Measurements from ENCODE around the gene KIF20B.

KIF20B gene

DNA sequence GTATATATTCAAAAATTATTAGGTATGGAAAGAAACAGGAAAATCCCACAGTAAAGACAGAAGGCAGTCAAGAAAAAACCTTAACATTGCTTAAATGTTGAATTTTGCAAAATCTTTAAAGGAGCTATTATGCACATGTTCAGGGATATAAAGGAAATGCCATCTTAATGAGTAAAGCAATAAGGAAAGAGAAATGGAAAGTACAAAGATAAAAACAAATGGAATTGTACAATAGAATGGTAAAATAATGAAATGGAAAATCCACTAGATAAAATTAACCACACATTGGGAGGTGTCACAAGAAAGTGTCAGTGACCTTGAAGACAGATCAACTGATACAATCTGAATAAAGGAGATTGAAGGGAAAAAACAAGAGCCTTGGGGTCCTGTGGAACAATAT is 82.0 kb downstream of the KIF20B start:
- DNase-seq (ENCODE audit: low read depth in 2 of 2) = peak; percentile 21 to 51
- no peak overlapping the region for H3K4me3 ChIP-seq (replicated peaks in 1 of 2; ENCODE audit: low read depth in 2 of 2, low read length in 2 of 2)
- no peak for TF ChIP-seq CTCF (IDR thresholded peaks at IDR 0.05; ENCODE audit: low read depth, low read length)

- no peak for TF ChIP-seq CTCF (IDR thresholded peaks at IDR 0.05; ENCODE audit: low read depth, low read length)
- no peak for DNase-seq (ENCODE audit: low read depth in 2 of 2)
Measured at GRCh38 chr10:89785095-89785494, 83.7 kb downstream of the KIF20B start.

DNA sequence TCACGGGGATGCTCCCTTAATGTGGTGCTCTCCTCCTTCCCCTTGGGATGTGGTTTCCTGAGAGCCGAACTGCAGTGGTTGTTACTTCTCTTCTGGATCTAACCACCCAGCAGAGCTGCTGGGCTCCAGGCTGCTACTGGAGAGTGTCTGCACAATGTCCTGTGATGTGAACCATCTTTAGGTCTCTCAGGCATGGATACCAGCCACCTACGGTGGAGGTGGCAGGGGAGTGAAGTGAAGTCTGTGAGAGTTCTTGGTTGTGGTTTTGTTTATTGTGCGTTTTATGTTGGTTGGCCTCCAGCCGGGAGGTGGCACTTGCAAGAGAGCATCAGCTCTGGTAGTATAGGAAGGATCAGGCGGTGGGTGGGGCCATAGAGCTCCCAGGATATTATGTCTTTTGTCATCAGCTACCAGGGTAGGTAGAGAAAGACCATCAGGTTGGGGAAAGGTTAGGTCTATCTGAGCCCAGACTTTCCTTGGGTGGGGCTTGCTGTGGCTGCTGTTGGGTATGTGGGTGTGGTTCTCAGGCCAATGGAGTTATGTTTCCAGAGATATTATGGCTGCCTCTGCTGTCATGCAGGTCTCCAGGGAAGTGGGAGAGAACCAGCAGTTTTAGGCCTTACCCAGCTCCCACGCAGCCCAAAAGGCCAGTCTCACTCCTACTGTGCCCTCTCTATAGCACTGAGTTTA is 87.9 kb downstream of the KIF20B start:
- TF ChIP-seq CTCF (IDR thresholded peaks at IDR 0.05; ENCODE audit: low read depth, low read length) = no peak
- no peak overlapping the region for H3K4me3 ChIP-seq (replicated peaks in 1 of 2; ENCODE audit: low read depth in 2 of 2, low read length in 2 of 2)
- no peak for DNase-seq (ENCODE audit: low read depth in 2 of 2)

More at GRCh38 chr10:89785095-89785494, 83.7 kb downstream of the KIF20B start:
- no peak overlapping the region for H3K4me3 ChIP-seq (replicated peaks in 1 of 2; ENCODE audit: low read depth in 2 of 2, low read length in 2 of 2)

DNA sequence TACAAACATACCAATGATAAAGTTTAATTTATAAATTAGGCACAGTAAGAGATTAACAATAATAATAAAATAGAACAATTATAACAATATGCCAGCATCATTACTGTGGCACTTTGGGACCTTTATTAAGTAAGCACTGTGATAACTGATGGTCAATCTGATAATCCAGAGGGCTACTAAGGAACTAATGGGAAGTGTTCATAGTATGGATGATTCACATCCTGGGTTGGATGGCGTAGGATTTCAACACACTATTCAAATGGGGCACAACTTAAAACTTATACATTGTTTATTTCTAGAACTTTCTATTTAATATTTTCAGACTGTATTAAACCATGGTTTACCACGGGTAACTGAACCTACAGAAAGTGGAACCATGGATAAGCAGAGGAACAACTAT is 90.8 kb downstream of the KIF20B start:
- no peak overlapping the region for H3K4me3 ChIP-seq (replicated peaks in 1 of 2; ENCODE audit: low read depth in 2 of 2, low read length in 2 of 2)
- peak; percentile 20 to 35 for DNase-seq (ENCODE audit: low read depth in 2 of 2)
- no peak for TF ChIP-seq CTCF (IDR thresholded peaks at IDR 0.05; ENCODE audit: low read depth, low read length)

GRCh38 chr10:89793649-89794254 is 92.4 kb downstream of the KIF20B start:
- DNase-seq (ENCODE audit: low read depth in 2 of 2) = peak; percentile 85 to 86
- no peak overlapping the region for H3K4me3 ChIP-seq (replicated peaks in 1 of 2; ENCODE audit: low read depth in 2 of 2, low read length in 2 of 2)
- peak; percentile 79 for TF ChIP-seq CTCF (IDR thresholded peaks at IDR 0.05; ENCODE audit: low read depth, low read length)

GRCh38 chr10:89795840-89796239 is 94.5 kb downstream of the KIF20B start:
- no peak for DNase-seq (ENCODE audit: low read depth in 2 of 2)
- no peak for TF ChIP-seq CTCF (IDR thresholded peaks at IDR 0.05; ENCODE audit: low read depth, low read length)
- H3K4me3 ChIP-seq (replicated peaks in 1 of 2; ENCODE audit: low read depth in 2 of 2, low read length in 2 of 2) = no peak overlapping the region
